Measurements from ENCODE around the gene SPATA19.

The SPATA19 gene

DNA sequence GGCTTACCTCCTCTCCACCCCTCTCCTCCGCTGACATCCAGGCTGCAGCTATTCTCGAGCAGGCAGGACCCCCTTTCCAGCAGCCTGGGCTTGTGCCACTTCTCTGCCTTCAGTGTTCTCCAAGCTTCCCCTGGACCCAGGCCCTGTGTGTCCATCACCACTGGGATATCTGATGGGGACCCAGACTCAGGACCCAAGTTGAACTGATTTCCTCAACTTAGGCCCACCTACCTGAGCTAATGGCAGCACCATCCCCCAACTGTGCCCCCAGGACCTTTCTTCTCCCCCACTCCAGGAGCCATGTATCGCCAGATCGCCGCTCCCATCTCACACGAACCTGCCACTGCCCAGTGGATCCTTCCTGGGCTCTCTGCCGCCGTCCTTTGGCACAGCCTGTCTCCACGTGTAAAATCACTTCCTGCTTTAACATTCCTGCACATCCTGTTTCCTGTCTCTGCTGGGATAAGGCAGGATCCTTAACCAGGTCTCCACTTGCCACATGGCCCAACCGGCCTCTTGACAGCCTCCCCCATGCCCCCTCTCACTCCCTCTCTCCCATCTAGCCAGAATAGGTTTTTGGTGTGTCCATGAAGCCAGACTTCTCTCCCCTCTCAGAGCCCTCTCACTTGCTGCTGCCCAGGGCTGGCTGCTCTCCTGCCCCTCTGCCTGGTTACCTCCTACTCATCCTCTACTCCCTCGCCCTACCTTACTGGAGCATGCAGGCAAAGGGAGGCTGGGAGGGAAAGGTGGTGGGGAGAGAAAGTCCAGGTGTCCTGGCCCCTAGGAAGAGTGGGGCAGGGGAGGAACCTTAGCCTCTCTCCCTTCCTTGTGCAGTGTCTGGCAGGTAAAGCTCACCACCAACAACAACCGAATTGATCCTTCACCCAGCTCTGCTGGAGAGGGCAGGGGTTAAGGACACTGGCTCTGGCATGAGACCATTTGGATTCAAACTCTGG is 9.4 kb downstream of the SPATA19 start:
- FAIRE-seq = no peak

DNA sequence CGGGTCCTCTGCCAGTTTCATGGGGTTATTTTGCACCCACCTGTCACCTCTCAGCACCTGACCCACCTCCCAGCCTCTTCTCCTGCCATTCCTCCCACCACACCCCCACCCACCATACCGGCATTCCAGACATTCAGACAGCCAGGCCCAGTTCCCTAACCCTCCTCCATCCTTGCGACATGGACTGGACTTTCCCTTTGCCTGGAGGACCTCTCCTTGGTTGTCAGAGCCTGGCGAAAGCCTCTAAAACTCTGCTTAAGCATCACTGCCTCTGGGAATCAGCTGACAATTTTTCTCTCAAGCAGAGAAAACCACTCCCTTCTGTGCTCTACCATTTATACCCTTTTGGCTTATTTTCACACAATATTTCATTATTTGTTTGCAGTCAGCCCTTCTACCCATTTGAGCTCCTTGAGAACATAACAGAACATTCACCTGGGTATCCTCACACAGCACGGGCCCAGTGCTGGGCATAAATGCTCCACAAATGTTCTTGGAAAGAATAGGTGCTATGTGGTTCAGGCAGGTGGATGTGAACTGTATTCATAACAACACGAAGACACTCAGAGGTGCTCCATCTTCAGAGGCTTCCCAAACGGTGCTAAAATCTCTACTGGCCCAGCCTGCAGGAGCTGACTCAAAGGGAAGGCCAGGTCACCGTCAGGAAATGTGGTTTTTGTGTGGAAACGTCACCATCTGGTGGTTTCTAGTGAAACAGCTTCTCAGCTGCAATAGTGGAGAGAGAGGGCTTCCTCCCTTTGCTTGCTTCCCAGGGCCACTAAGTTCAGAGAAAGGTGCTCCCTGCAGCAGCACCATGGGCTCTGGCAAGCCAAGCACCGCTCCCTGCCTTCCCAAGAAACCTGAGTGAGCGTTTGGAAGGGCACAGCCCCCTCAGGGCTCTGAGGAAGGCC is 10.4 kb downstream of the SPATA19 start:
- peak; percentile 57 for FAIRE-seq

GRCh38 chr11:133833898-133834681 is 11.2 kb downstream of the SPATA19 start:
- no peak for FAIRE-seq

- no peak for FAIRE-seq
Observed at GRCh38 chr11:133832991-133833897, 12.1 kb downstream of the SPATA19 start.

DNA sequence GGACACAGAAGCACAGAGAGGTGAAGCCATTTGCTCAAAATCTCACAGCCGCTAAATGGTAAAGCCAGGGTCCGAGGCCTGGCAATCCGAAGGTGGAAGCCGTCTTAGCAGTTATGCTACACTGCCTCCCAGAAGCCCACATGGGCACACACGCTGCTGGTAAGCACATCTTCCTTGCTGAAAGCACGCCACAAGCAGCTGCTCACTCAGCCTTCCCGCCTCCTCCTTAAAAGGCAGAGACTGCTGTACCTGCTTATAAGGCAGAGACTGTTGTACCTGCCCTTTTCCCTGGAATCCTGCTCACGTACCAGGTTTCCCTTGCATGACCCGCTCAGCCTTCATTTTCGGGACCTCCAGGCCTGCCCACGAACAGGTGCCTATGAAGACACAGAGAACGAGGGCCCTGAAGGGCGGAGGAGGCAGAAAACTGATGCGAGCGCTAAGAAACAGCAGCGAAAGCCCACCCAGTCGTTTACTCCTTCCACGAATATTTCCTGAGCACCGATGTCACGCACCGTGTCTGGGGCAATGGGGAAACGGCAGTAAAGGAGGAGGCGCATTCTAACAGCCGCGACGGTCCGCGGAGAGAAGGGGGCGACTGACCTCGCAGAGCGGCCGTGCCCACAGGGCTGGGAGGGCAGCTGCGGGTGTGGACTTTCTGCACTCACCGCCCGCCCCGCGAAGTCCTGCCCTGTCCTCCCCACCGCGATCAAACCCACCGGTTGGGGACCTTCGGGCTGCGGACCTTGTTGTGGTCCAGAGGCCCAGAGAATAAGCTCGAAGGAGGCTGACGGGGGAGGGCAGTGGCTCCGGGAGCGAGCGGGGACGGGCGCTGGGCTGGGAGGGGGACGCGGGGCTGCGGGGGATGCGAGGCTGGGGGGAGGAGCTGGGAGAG is 13.0 kb downstream of the SPATA19 start:
- no peak for FAIRE-seq

- no peak for FAIRE-seq
Observed at GRCh38 chr11:133830931-133831907, 14.1 kb downstream of the SPATA19 start.

- FAIRE-seq = no peak
Observed at GRCh38 chr11:133829566-133829965, 15.7 kb downstream of the SPATA19 start.

DNA sequence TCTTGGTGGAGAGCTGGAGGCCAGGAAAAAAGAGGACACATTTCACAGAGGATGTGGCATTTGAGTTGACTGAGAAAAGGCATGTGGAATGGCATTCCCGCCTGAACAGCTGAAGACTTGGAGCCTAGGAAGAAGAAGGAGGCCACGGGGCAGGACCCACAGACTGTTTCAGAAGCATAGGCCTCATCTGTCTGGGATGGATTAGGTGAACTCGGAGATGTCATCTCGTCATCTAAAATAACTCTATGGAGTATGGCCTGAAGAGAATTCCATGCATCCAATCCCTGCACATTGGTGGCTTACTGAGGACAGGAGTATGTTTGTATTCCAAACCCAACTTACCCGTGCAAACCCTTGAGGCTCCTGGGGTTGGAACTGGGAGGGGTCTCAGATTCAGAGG is 16.4 kb downstream of the SPATA19 start:
- no peak for FAIRE-seq

DNA sequence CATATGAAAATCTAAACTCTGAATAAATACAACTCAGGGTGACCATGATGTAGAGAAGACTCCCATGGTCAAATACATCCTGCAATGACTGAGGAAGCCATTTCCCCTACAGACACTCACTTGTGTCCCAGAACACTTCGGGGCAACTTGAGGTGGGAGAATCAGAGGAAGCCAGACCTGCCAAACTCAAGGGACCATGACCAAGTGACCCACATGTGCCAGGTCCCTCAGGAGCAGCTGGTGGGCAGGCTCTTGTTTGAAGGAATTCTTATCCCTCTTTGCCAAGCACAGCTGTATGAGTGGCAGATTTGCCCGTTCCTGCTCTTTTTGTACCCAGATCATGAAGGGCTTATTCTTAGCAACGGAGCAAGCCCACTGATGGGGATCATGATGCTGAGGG is 17.8 kb downstream of the SPATA19 start:
- FAIRE-seq = no peak

GRCh38 chr11:133826866-133827265 is 18.4 kb downstream of the SPATA19 start:
- no peak for FAIRE-seq

DNA sequence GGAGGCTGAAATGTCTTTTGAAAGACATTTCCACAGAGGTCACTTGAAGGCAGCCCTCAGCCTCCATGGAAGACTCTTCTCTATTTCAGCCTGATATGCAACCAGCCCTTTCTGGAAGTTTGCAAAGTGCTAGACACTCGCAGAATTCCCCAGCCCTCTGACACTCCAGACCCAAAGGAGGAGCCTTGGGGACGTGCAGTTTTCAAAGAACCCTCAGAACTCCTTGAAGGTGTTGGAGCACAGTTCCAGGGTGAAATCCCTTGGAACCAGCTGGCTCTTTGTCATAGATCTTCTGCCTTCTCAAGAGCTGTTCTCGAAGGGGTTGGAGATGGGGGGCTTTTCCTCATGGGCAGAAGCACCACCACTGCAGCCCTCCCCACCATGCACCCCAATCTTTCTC is 19.6 kb downstream of the SPATA19 start:
- no peak for FAIRE-seq

- no peak for FAIRE-seq
Observed at GRCh38 chr11:133825156-133825555, 20.2 kb downstream of the SPATA19 start.

- FAIRE-seq = no peak
Observed at GRCh38 chr11:133824593-133824992, 20.7 kb downstream of the SPATA19 start.

- no peak for FAIRE-seq
Observed at GRCh38 chr11:133823614-133824013, 21.7 kb downstream of the SPATA19 start.

DNA sequence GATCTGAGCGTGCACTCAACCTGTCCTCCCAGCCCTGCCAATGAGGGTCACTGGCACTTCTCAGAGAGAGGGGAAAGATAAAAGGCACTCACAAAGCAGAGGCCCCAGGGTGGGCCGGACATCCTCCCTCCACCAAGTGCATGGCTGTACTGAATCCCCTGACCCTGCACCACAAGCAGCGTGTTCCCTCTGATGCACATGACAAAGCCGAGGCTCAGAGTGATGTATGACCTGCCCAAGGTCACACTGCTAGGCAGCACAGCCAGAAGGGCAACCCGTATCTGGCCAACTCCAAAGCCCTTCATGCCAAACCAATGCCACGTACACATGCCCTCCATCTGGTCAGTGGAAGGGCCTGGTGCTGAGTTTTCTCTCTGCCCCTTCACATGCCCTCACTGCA is 22.1 kb downstream of the SPATA19 start:
- no peak for FAIRE-seq

GRCh38 chr11:133821776-133822175 is 23.5 kb downstream of the SPATA19 start:
- no peak for FAIRE-seq

DNA sequence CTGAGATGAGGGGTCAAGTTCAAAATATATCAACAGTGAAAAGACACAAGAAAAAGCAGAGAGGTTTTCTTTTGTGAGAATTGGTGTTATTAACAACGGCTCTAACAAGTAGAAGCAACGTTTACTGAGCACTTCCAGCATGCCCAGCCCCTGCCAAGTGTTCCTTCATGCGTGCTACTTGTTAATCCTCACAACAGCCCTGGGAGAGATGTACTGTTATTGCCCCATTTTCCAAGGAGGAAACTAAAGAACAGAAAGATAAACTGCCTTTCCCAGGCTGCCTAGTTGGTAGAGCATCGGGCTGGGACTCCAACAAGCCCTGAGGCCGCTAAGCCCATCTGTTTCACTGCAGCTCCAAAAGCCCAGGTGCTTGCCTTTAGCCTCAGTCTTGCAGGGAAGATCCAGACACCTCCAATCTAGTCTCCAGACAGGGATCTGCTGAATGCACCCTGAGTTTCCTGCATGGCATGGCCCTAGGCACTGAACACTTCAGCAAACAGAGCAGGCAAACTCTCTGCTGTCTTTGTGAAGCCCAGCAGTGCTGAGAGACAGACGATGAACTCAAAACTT is 25.5 kb downstream of the SPATA19 start:
- FAIRE-seq = no peak

DNA sequence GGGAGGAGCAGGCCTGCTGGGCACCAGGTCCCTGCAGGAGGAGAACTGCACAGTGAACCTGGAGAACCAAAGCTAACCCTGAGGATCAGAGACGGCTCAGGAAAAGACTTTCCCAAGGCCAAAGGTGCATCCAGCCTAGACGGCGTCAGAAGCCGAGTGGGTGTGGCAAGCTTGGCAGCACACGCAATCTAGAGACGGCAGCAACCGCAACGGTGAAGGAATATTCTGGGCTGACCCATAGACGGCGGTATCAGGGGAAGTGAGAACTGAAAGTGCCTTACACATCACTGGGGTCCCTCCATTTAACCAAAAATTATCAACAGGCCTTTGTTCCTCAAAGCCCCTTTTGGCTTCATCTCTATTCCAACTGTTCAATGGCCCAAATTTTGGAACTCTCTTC is 26.2 kb downstream of the SPATA19 start:
- no peak for FAIRE-seq

- FAIRE-seq = no peak
Observed at GRCh38 chr11:133818302-133818701, 27.0 kb downstream of the SPATA19 start.
